K562 (cell line): ENCODE results near the gene PTRH1. TPM values are rescaled to one million over a fixed set of nuclear protein-coding genes. Genes with fewer than 3 reads are reported as not detected.
A peak's percentile ranks its signal among the peaks of the same experiment; 100 is the strongest.

Experiments
- ATAC-seq: fragments of 200-7000 bp; cut with Tn5 transposase; 3 replicates; pipeline ENCODE4 v1.9.1; 2020; ENCODE audit warnings: moderate library complexity
- BruUV-seq: library from RNA; stranded (reverse); fragments of 400-500 nt; replicated peaks from 2 replicates; lab custom pipeline; 2021; lab: Mats Ljungman, UMichigan
- CTCF ChIA-PET: fragments of 300-600 bp; formaldehyde crosslinking; extraction: SDS; loops from one replicate; lab custom pipeline; 2021; ENCODE audit warnings: low intra/inter-chr PET ratio; lab: Yijun Ruan, JAX
- POLR2A ChIA-PET: fragments of 300-600, 350-650 bp; sonication (Branson Sonifier 250); formaldehyde crosslinking; extraction: SDS; loops from one replicate; lab custom pipeline; 2021; ENCODE audit warnings: antibody characterized with exemption, inconsistent platforms; lab: Yijun Ruan, JAX
- DNase-seq, 4 experiments: peaks; one replicate each; pipeline versions ENCODE4 v3.0.0 to v3.0.0-alpha.2; 2011 to 2018; ENCODE audit warnings: low spot score in 3 of 4, mixed read lengths in 3 of 4; ENCODE audit errors: extremely low read depth in 1 of 4
- FAIRE-seq: peaks from 2 replicates; lab custom pipeline; 2011; peaks lifted over from hg19 to GRCh38; lab: Jason Lieb, UNC
- H2AFZ ChIP-seq: 2 replicates; pipeline ENCODE4 v1.6.0; 2011; ENCODE audit warnings: low read depth, low read length, control low read depth, inconsistent platforms
- H3K27ac ChIP-seq: fragments of 200-600 bp; 3 replicates; pipeline ENCODE4 v1.8.0; 2011; ENCODE audit warnings: low read depth, mild to moderate bottlenecking, control low read depth, inconsistent platforms, low read length, moderate library complexity, mixed read lengths; ENCODE audit errors: extremely low read depth
- H3K27me3 ChIP-seq, 2 experiments: fragments of 300-600 bp in 1 of 2; 2 replicates in 1 of 2; 3 replicates in 1 of 2; pipeline versions ENCODE4 v1.6.0 to v1.8.0; 2011; ENCODE audit warnings: inconsistent platforms in 2 of 2, low read length in 2 of 2, mild to moderate bottlenecking in 1 of 2, mixed read lengths in 1 of 2, moderate library complexity in 1 of 2; ENCODE audit not compliant: control insufficient read depth in 2 of 2, insufficient read depth in 2 of 2
- H3K36me3 ChIP-seq: fragments of 300-600 bp; 3 replicates; pipeline ENCODE4 v1.8.0; 2011; ENCODE audit warnings: mild to moderate bottlenecking, low read length, inconsistent platforms; ENCODE audit not compliant: control insufficient read depth, insufficient read depth
- H3K4me1 ChIP-seq, 2 experiments: fragments of 200-600 bp in 1 of 2; replicated peaks in 1 of 2; 2 replicates in 1 of 2; 3 replicates in 1 of 2; pipeline versions ENCODE4 v1.5.1 to v1.8.0; 2011; ENCODE audit warnings: inconsistent platforms in 2 of 2, low read length in 2 of 2, mild to moderate bottlenecking in 1 of 2, mixed read lengths in 1 of 2, moderate library complexity in 1 of 2; ENCODE audit not compliant: control insufficient read depth in 2 of 2, insufficient read depth in 2 of 2
- H3K4me2 ChIP-seq: 2 replicates; pipeline ENCODE4 v1.6.1; 2011; ENCODE audit warnings: low read length, control low read depth, inconsistent platforms, mixed read lengths; ENCODE audit not compliant: insufficient read depth
- H3K4me3 ChIP-seq: fragments of 200-600 bp; sonication (generic), shearing (Covaris generic); 2 replicates; pipeline ENCODE4 v1.5.1; 2016; ENCODE audit warnings: control low read depth, inconsistent platforms
- H3K79me2 ChIP-seq: fragments of 200-600 bp; 3 replicates; pipeline ENCODE4 v1.8.0; 2011; ENCODE audit warnings: low read length, inconsistent platforms; ENCODE audit not compliant: control insufficient read depth, insufficient read depth
- H3K9ac ChIP-seq, 2 experiments: 2 replicates each; pipeline versions ENCODE4 v1.6.0 to v1.6.1; 2011; ENCODE audit warnings: low read depth in 2 of 2, low read length in 2 of 2, control low read depth in 1 of 2, inconsistent platforms in 1 of 2, mild to moderate bottlenecking in 1 of 2, mixed read lengths in 1 of 2; ENCODE audit not compliant: insufficient read depth in 1 of 2
- H3K9me1 ChIP-seq: one replicate; pipeline ENCODE4 v1.6.0; 2011; ENCODE audit warnings: inconsistent platforms, mild to moderate bottlenecking, low read length, moderate library complexity; ENCODE audit not compliant: control insufficient read depth, insufficient read depth
- H3K9me3 ChIP-seq: replicated peaks from 2 replicates; pipeline ENCODE4 v1.5.1; 2011; ENCODE audit warnings: low read depth, low read length, inconsistent platforms; ENCODE audit not compliant: control insufficient read depth, insufficient read depth
- H4K20me1 ChIP-seq: replicated peaks from 2 replicates; pipeline ENCODE4 v1.6.1; 2011; ENCODE audit warnings: low read length, inconsistent platforms, mixed read lengths; ENCODE audit not compliant: control insufficient read depth, insufficient read depth
- ATF1 ChIP-seq, 2 experiments: fragments of 450-650 bp in 1 of 2; IDR thresholded peaks; 2 replicates each; pipeline ENCODE4 v1.6.1; 2016; ENCODE audit warnings: missing compliant biosample characterization in 1 of 2, missing genetic modification characterization in 1 of 2
- C11orf30 ChIP-seq: fragments of 450-650 bp; IDR thresholded peaks from 2 replicates; pipeline ENCODE4 v1.6.1; 2016; ENCODE audit warnings: low read depth, mild to moderate bottlenecking
- CBX1 ChIP-seq: sonication (generic); IDR thresholded peaks from 2 replicates; pipeline ENCODE4 v1.6.1; 2016; ENCODE audit warnings: antibody characterized with exemption, low read depth, mild to moderate bottlenecking
- FOXK2 ChIP-seq, 2 experiments: fragments of 450-650 bp; IDR thresholded peaks in 1 of 2; conservative IDR thresholded peaks in 1 of 2; 2 replicates each; pipeline ENCODE4 v1.6.1; 2016; ENCODE audit warnings: low read depth in 2 of 2, mild to moderate bottlenecking in 1 of 2
- GATA2 ChIP-seq: sonication (generic); formaldehyde crosslinking; IDR thresholded peaks from 2 replicates; pipeline ENCODE4 v1.4.0; 2020; ENCODE audit warnings: mild to moderate bottlenecking, missing genetic modification reagents
- IFI16 ChIP-seq: fragments of 250-450 bp; sonication (Bioruptor Pico); IDR thresholded peaks from 2 replicates; pipeline ENCODE4 v2.1.2; 2022; ENCODE audit warnings: mild to moderate bottlenecking, inconsistent platforms
- MAFK ChIP-seq: IDR thresholded peaks from 2 replicates; pipeline ENCODE4 v1.6.1; 2011; ENCODE audit warnings: low read length, improper control_type of control experiment
- POLR2G ChIP-seq: fragments of 200-400 bp; formaldehyde crosslinking; IDR thresholded peaks from 2 replicates; pipeline ENCODE4 v1.6.1; 2017; ENCODE audit warnings: low read depth, mild to moderate bottlenecking, antibody characterized with exemption, low read length, moderate library complexity
- SMC3 ChIP-seq: conservative IDR thresholded peaks from 2 replicates; pipeline ENCODE4 v1.6.1; 2011; ENCODE audit warnings: low read depth, low read length, improper control_type of control experiment; ENCODE audit not compliant: insufficient read depth
- TRIM28 ChIP-seq: fragments of 450-650 bp; IDR thresholded peaks from 2 replicates; pipeline ENCODE4 v1.6.1; 2017
- ZFX ChIP-seq: sonication (generic); formaldehyde crosslinking; IDR thresholded peaks from 2 replicates; pipeline ENCODE4 v1.8.0; 2022; ENCODE audit warnings: mild to moderate bottlenecking, missing genetic modification reagents, moderate library complexity
- ZNF316 ChIP-seq: fragments of 450-650 bp; IDR thresholded peaks from 2 replicates; pipeline ENCODE4 v1.6.1; 2016
- WGBS: fragments of 100-300 bp; shearing (Covaris generic); methylation state at CpG from one replicate; pipeline ENCODE4 v1.1.6; 2016; ENCODE audit warnings: low coverage, mixed read lengths; ENCODE audit not compliant: insufficient coverage; ENCODE audit errors: missing lambda C conversion rate; 5-methylcytosine and 5-hydroxymethylcytosine counted together
- in situ Hi-C: fragments of 300-500 bp; cut with MboI; formaldehyde crosslinking; loops from 4 replicates; pipeline ENCODE4 v1.15.0; 2018; ENCODE audit warnings: inconsistent platforms, mixed read lengths
- intact Hi-C: fragments of 100-400 bp; cut with micrococcal nuclease; formaldehyde crosslinking; loops from 2 replicates; pipeline ENCODE4 v1.14.2; 2022
- polyA plus RNA-seq, 8 experiments: library from polyadenylated mRNA; depleted of rRNA in 4 of 8; stranded (reverse) in 5 of 8; unstranded in 3 of 8; fragments of >200 nt; fragmentation: Nextera tagmentation in 2 of 8; fragmentation: Illumina TruSeq in 1 of 8; extraction: Ambion mirVana in 2 of 8; extraction: Trizol in 1 of 8; gene quantifications; 2 replicates each; pipeline versions ENCODE4 v1.2.1 to v1.2.3, GENCODE V29; 2011 to 2014; ENCODE audit warnings: inconsistent platforms in 1 of 8, missing spikeins in 1 of 8
- total RNA-seq, 7 experiments: library from RNA; depleted of rRNA in 6 of 7; stranded (reverse); fragments of >200 nt in 6 of 7; fragmentation: Illumina TruSeq in 2 of 7; extraction: Trizol in 2 of 7; gene quantifications; 2 replicates each; pipeline versions ENCODE4 v1.2.1 to v1.2.3, GENCODE V29; 2011 to 2021; ENCODE audit warnings: low replicate concordance in 1 of 7
- TF ChIP-seq, protein P1 (sequence below): fragments of 250-450 bp; sonication (Bioruptor Pico); IDR thresholded peaks from 2 replicates; pipeline ENCODE4 v1.9.0; 2021; ENCODE audit warnings: mild to moderate bottlenecking
- TF ChIP-seq, protein P2 (sequence below): fragments of 450-650 bp; IDR thresholded peaks from 2 replicates; pipeline ENCODE4 v1.6.1; 2016; ENCODE audit warnings: low read depth

Gene PTRH1
- total and polyA plus RNA-seq, 9 of the 15 experiments (the other 6 are each of a cell fraction or from before 2014, with no cell fraction given) = 0.63 to 43.1 (median 5.7) TPM

DNA sequence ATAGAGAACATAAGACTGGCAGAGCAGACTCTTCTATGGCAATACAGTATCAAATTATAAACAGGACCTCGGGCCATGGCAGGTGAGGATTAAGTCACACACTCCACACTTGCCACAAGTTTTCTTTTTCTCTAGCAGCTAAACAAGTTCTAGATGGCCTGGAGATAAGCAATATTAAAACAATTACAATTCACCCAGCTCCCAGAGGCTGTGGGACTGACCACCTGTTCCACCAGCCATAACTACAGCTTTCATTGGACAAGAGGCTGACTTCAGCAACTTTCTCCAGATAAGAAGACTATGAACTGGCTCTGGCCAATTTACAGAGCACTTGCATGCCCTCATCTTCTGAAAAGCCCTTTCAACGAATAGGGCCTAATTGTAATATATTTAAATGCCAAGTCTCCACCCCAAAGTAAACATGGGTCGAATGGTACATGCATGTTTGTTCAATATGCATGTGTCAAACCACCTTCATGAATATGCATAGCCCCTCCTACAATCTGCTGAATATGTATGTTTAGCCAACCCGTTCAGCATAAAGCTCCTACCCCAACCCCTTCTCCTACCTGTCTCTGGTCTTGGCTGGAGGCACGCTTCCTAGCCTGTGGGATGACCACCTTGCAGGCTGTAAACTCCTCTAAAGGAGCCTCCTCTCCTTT, 14.7 kb downstream of the PTRH1 start:
- H3K4me2 ChIP-seq = no peak overlapping the region
- TF ChIP-seq CBX1 = no peak
- no peak for TF ChIP-seq SMC3
- no peak for TF ChIP-seq IFI16 (CRISPR knock-in tag)
- no peak for TF ChIP-seq ATF1 (CRISPR knock-in tag; IDR thresholded peaks at IDR 0.05)
- TF ChIP-seq ATF1 (tag; IDR thresholded peaks at IDR 0.05) = no peak
- TF ChIP-seq POLR2G = no peak
- TF ChIP-seq C11orf30 = peak; percentile 79
- TF ChIP-seq MAFK = 0 out of 2 replicates have a peak, but pooled peaks have one; percentile 41
- peak; percentile 44 to 52; a peak in 3 of 4 replicates for TF ChIP-seq FOXK2 (conservative IDR thresholded peaks at IDR 0.05 in 1 of 2, IDR thresholded peaks at IDR 0.05 in 1 of 2; ENCODE audit: low read depth in 2 of 2)
- TF ChIP-seq, protein P1, sequence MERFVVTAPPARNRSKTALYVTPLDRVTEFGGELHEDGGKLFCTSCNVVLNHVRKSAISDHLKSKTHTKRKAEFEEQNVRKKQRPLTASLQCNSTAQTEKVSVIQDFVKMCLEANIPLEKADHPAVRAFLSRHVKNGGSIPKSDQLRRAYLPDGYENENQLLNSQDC = no peak
- TF ChIP-seq ZNF316 = peak; percentile 82
- TF ChIP-seq, protein P2, sequence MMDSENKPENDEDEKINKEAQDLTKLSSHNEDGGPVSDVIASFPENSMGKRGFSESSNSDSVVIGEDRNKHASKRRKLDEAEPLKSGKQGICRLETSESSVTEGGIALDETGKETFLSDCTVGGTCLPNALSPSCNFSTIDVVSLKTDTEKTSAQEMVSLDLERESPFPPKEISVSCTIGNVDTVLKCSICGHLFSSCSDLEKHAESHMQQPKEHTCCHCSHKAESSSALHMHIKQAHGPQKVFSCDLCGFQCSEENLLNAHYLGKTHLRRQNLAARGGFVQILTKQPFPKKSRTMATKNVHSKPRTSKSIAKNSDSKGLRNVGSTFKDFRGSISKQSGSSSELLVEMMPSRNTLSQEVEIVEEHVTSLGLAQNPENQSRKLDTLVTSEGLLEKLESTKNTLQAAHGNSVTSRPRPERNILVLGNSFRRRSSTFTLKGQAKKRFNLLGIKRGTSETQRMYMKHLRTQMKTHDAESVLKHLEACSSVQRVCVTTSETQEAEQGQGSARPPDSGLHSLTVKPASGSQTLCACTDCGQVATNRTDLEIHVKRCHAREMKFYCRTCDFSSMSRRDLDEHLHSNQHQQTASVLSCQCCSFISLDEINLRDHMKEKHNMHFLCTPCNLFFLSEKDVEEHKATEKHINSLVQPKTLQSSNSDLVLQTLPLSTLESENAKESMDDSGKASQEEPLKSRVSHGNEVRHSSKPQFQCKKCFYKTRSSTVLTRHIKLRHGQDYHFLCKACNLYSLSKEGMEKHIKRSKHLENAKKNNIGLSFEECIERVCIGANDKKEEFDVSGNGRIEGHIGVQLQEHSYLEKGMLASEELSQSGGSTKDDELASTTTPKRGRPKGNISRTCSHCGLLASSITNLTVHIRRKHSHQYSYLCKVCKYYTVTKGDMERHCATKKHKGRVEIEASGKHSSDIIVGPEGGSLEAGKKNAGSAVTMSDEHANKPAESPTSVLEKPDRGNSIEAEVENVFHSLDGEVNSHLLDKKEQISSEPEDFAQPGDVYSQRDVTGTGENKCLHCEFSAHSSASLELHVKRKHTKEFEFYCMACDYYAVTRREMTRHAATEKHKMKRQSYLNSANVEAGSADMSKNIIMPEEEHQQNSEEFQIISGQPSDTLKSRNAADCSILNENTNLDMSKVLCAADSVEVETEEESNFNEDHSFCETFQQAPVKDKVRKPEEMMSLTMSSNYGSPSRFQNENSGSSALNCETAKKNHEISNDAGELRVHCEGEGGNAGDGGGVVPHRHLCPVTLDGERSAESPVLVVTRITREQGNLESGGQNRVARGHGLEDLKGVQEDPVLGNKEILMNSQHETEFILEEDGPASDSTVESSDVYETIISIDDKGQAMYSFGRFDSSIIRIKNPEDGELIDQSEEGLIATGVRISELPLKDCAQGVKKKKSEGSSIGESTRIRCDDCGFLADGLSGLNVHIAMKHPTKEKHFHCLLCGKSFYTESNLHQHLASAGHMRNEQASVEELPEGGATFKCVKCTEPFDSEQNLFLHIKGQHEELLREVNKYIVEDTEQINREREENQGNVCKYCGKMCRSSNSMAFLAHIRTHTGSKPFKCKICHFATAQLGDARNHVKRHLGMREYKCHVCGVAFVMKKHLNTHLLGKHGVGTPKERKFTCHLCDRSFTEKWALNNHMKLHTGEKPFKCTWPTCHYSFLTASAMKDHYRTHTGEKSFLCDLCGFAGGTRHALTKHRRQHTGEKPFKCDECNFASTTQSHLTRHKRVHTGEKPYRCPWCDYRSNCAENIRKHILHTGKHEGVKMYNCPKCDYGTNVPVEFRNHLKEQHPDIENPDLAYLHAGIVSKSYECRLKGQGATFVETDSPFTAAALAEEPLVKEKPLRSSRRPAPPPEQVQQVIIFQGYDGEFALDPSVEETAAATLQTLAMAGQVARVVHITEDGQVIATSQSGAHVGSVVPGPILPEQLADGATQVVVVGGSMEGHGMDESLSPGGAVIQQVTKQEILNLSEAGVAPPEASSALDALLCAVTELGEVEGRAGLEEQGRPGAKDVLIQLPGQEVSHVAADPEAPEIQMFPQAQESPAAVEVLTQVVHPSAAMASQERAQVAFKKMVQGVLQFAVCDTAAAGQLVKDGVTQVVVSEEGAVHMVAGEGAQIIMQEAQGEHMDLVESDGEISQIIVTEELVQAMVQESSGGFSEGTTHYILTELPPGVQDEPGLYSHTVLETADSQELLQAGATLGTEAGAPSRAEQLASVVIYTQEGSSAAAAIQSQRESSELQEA = no peak
- TF ChIP-seq TRIM28 = no peak
- no peak for TF ChIP-seq ZFX
- 0 out of 2 replicates have a peak, but pooled peaks have one; percentile 10 for TF ChIP-seq GATA2 (CRISPR knock-in tag)

More for the DNA sequence above, 14.7 kb downstream of the PTRH1 start:
- ChIA-PET POLR2A (no interaction called here), CTCF (no interaction called here)
- peak; percentile 74 for FAIRE-seq
- H3K4me1 ChIP-seq = peaks cover 26 to 30% of the 10 kb centered on the region in 2 experiments
- no peaks in the 10 kb centered on the region for H3K79me2 ChIP-seq
- 34% methylated on average over 5 of the region's 5 CpGs for WGBS
- ATAC-seq = 0 out of 3 replicates have a peak, but pooled peaks have one; percentile 16
- H3K9ac ChIP-seq = no peak overlapping the region
- no peaks in the 10 kb centered on the region for H3K36me3 ChIP-seq
- peak overlapping the region; percentile 87 for H2AFZ ChIP-seq
- H3K9me1 ChIP-seq = no peaks in the 10 kb centered on the region
- no peak overlapping the region for H3K27ac ChIP-seq
- in situ Hi-C loops (no loop called here), intact Hi-C loops (no loop called here)
- H3K9me3 ChIP-seq = no peaks in the 10 kb centered on the region
- H3K27me3 ChIP-seq = no peaks in the 10 kb centered on the region
- no peaks in the 10 kb centered on the region for H4K20me1 ChIP-seq
- BruUV-seq = no TSS peak
- no peak for DNase-seq
- H3K4me3 ChIP-seq = no peak overlapping the region
